ENCODE results near the gene RASSF5. TPM values are rescaled to one million over a fixed set of nuclear protein-coding genes. Genes with fewer than 3 reads are reported as not detected.

RASSF5 gene
- total RNA-seq, 2 donors from 2014 or later = 177 to 188 TPM

DNA sequence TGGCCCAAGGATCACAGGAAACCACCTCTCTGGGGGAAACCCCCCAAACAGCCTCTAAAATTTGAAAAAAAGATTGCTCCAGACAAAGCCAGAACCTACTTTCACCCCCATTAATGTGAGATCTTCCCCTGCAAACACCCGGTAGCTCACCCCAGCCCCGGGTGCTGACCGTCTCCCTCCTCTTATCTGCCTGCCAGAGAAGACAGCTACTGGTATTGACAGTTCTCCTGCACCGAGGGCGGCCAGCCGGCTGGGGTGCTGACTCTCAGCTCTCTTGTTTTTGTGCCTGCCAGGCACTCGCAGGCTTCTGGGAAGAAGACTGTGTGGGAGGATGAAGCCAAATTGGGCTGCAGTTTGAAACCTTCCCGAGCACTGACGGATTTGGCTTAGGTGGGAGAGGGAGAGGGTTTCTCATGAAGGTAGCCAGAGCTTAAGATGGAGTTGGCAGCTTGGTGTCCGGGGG, 48.2 kb downstream of the RASSF5 start:
- peaks cover 57% of the 10 kb centered on the region for H3K4me1 Mint-ChIP-seq
- DNase-seq = peak in 1 of 3 donors; percentile 21
- H3K4me3 Mint-ChIP-seq = peak overlapping the region; percentile 95
- peak; percentile 17 for ATAC-seq
- peak overlapping the region; percentile 100 for H3K27ac Mint-ChIP-seq
- no peaks in the 10 kb centered on the region for H3K9me3 ChIP-seq (ENCODE audit: control insufficient read depth, low read length, poor library complexity, severe bottlenecking)
- no peaks in the 10 kb centered on the region for H3K36me3 Mint-ChIP-seq (ENCODE audit: low read depth)
- no peaks in the 10 kb centered on the region for H3K27me3 Mint-ChIP-seq

GRCh38 chr1:206556047-206556749, 48.9 kb downstream of the RASSF5 start:
- ATAC-seq = peak; percentile 18
- Mint-ChIP-seq H3K4me1 (peaks cover 61% of the 10 kb centered on the region), H3K27ac (peak overlapping the region; percentile 100)

GRCh38 chr1:206556750-206557635, 49.7 kb downstream of the RASSF5 start:
- H3K9me3 ChIP-seq (ENCODE audit: control insufficient read depth, low read length, poor library complexity, severe bottlenecking) = no peaks in the 10 kb centered on the region
- H3K36me3 Mint-ChIP-seq (ENCODE audit: low read depth) = no peaks in the 10 kb centered on the region
- H3K4me3 Mint-ChIP-seq = peak overlapping the region; percentile 95
- ATAC-seq = peak; percentile 74
- peaks cover 62% of the 10 kb centered on the region for H3K4me1 Mint-ChIP-seq
- peak overlapping the region; percentile 100 for H3K27ac Mint-ChIP-seq
- peak; percentile 78 to 80 (median 79) for DNase-seq
- no peaks in the 10 kb centered on the region for H3K27me3 Mint-ChIP-seq

More at GRCh38 chr1:206556047-206556749, 48.9 kb downstream of the RASSF5 start:
- DNase-seq = no peak
- no peaks in the 10 kb centered on the region for H3K9me3 ChIP-seq (ENCODE audit: control insufficient read depth, low read length, poor library complexity, severe bottlenecking)
- H3K36me3 Mint-ChIP-seq (ENCODE audit: low read depth) = no peaks in the 10 kb centered on the region
- H3K27me3 Mint-ChIP-seq = no peaks in the 10 kb centered on the region
- peak overlapping the region; percentile 95 for H3K4me3 Mint-ChIP-seq

GRCh38 chr1:206557636-206558473, 50.5 kb downstream of the RASSF5 start:
- H3K36me3 Mint-ChIP-seq (ENCODE audit: low read depth) = no peaks in the 10 kb centered on the region
- H3K27me3 Mint-ChIP-seq = no peaks in the 10 kb centered on the region
- H3K27ac Mint-ChIP-seq = peak overlapping the region; percentile 100
- H3K4me3 Mint-ChIP-seq = peak overlapping the region; percentile 95
- DNase-seq (peak in 1 of 3 donors; percentile 31), ATAC-seq (peak; percentile 10)
- peaks cover 63% of the 10 kb centered on the region for H3K4me1 Mint-ChIP-seq
- no peaks in the 10 kb centered on the region for H3K9me3 ChIP-seq (ENCODE audit: control insufficient read depth, low read length, poor library complexity, severe bottlenecking)

DNA sequence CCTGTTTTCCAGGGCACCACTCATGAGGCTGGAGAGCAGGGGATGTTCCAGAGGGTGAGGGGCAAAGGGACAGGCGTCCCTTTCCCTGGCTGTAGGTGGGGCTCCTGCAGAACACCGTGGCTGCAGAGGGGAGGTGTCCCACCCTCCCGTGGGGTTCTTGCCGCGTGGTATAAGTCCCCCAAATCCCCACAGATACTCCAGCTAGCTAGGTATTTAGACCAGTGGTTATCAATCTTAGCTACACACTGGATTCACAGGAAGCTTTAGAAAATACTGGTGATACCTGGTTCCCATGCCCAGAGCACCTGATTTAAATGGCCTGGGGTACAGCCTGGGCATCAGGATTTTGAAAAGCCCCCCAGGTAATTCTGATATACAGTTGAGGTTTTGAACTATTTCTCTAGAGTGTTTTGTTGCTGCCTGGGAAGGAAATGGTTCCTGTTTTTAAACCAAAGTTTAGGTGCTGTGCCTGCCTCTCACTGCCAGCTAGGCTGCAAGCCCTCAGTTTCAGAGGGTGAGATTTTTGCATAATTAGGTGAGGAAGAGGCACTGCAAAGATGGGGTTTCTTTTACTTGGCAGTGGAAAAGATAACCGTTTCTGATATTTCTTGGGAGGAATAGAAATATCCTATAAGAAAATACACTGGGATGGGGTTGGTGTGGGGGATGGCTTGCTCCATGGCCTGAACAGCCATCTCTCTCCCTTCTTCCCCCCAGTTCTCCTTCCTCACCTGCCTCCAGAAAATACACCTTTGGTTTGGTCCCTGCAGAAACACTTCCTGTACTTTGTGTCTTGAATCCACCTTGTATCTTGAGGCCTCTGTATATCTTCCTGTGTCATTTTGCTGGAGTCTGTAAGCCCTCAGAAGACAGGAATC, 51.7 kb downstream of the RASSF5 start:
- H3K27me3 Mint-ChIP-seq = no peaks in the 10 kb centered on the region
- peak overlapping the region; percentile 100 for H3K27ac Mint-ChIP-seq
- H3K36me3 Mint-ChIP-seq (ENCODE audit: low read depth) = no peaks in the 10 kb centered on the region
- peaks cover 62% of the 10 kb centered on the region for H3K4me1 Mint-ChIP-seq
- peak overlapping the region; percentile 95 for H3K4me3 Mint-ChIP-seq
- H3K9me3 ChIP-seq (ENCODE audit: control insufficient read depth, low read length, poor library complexity, severe bottlenecking) = no peaks in the 10 kb centered on the region
- no peak for DNase-seq
- no peak for ATAC-seq

DNA sequence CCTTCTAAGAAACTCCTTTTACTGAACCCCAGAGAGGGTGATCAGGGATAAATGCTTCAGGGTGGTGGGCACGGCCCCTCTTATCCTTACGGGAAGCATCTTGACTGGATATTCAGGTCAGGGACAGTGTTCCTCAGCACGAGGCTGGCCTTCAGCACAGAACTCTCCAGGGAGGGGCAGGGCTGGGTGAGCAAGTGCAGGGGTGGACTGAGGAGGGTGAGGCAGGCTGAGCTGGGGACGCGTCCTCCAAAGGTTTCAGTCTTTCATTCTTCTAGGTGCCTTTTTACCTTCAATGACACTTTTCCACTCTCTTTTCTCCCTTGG, 52.3 kb downstream of the RASSF5 start:
- DNase-seq = no peak
- Mint-ChIP-seq H3K4me3 (peak overlapping the region; percentile 95), H3K4me1 (peaks cover 63% of the 10 kb centered on the region), H3K27ac (peak overlapping the region; percentile 100), H3K27me3 (no peaks in the 10 kb centered on the region), H3K36me3 (ENCODE audit: low read depth) (peaks cover 2% of the 10 kb centered on the region)
- ATAC-seq = no peak
- H3K9me3 ChIP-seq (ENCODE audit: control insufficient read depth, low read length, poor library complexity, severe bottlenecking) = no peaks in the 10 kb centered on the region

- DNase-seq (no peak), ATAC-seq (no peak)
- H3K27me3 Mint-ChIP-seq = no peaks in the 10 kb centered on the region
- no peaks in the 10 kb centered on the region for H3K9me3 ChIP-seq (ENCODE audit: control insufficient read depth, low read length, poor library complexity, severe bottlenecking)
- peak overlapping the region; percentile 100 for H3K27ac Mint-ChIP-seq
- peaks cover 63% of the 10 kb centered on the region for H3K4me1 Mint-ChIP-seq
- H3K36me3 Mint-ChIP-seq (ENCODE audit: low read depth) = peaks cover 4% of the 10 kb centered on the region
- peak overlapping the region; percentile 95 for H3K4me3 Mint-ChIP-seq
Observed at GRCh38 chr1:206560007-206560716, 52.8 kb downstream of the RASSF5 start.

GRCh38 chr1:206563367-206564207, 56.3 kb downstream of the RASSF5 start:
- peaks cover 12% of the 10 kb centered on the region for H3K36me3 Mint-ChIP-seq (ENCODE audit: low read depth)
- ATAC-seq (peak; percentile 17), DNase-seq (no peak)
- H3K4me3 Mint-ChIP-seq = peak overlapping the region; percentile 86
- H3K4me1 Mint-ChIP-seq = peaks cover 76% of the 10 kb centered on the region
- no peaks in the 10 kb centered on the region for H3K27me3 Mint-ChIP-seq
- H3K9me3 ChIP-seq (ENCODE audit: control insufficient read depth, low read length, poor library complexity, severe bottlenecking) = no peaks in the 10 kb centered on the region
- peak overlapping the region; percentile 100 for H3K27ac Mint-ChIP-seq

- Mint-ChIP-seq H3K4me1 (peaks cover 81% of the 10 kb centered on the region), H3K4me3 (peak overlapping the region; percentile 86), H3K27ac (peak overlapping the region; percentile 100), H3K36me3 (ENCODE audit: low read depth) (peaks cover 12% of the 10 kb centered on the region), H3K27me3 (no peaks in the 10 kb centered on the region)
- no peaks in the 10 kb centered on the region for H3K9me3 ChIP-seq (ENCODE audit: control insufficient read depth, low read length, poor library complexity, severe bottlenecking)
- ATAC-seq (no peak), DNase-seq (no peak)
Observed at GRCh38 chr1:206565995-206566394, 58.7 kb downstream of the RASSF5 start.

GRCh38 chr1:206566999-206567398, 59.7 kb downstream of the RASSF5 start:
- Mint-ChIP-seq H3K27ac (peak overlapping the region; percentile 100), H3K27me3 (no peaks in the 10 kb centered on the region), H3K4me3 (peak overlapping the region; percentile 86), H3K4me1 (peaks cover 84% of the 10 kb centered on the region), H3K36me3 (ENCODE audit: low read depth) (peaks cover 16% of the 10 kb centered on the region)
- DNase-seq = no peak
- H3K9me3 ChIP-seq (ENCODE audit: control insufficient read depth, low read length, poor library complexity, severe bottlenecking) = no peaks in the 10 kb centered on the region
- ATAC-seq = no peak

- DNase-seq (no peak), ATAC-seq (peak; percentile 29)
- no peaks in the 10 kb centered on the region for H3K9me3 ChIP-seq (ENCODE audit: control insufficient read depth, low read length, poor library complexity, severe bottlenecking)
- Mint-ChIP-seq H3K27ac (peak overlapping the region; percentile 100), H3K27me3 (no peaks in the 10 kb centered on the region), H3K4me3 (peak overlapping the region; percentile 86), H3K4me1 (peaks cover 81% of the 10 kb centered on the region), H3K36me3 (ENCODE audit: low read depth) (peaks cover 16% of the 10 kb centered on the region)
Observed at GRCh38 chr1:206568256-206568655, 60.9 kb downstream of the RASSF5 start.
